ENCODE results near the gene AGBL3.

The AGBL3 gene

DNA sequence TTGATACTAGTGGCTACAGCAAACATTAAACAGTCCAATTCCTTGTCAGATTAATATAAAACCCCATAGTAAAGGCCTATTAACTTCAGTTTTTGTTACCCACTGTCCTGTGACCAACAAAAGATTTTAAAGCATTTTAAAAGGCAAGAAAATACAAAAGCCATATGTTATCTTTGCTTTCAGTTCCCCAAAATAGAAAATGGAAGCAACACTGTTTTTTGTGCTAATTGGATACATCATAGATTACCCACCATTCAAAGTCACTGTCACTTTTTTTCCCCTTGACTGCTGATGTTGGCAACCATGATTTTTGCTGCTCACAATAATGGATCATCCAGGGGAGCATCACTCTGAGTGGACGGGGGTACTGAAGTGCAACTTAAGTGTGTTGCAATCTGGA is 109.1 kb downstream of the AGBL3 start:
- H3K9me3 ChIP-seq (ENCODE audit: insufficient read depth, low read length) = no peaks in the 10 kb centered on the region
- DNase-seq (ENCODE audit: low read depth, low spot score) = no peak

DNA sequence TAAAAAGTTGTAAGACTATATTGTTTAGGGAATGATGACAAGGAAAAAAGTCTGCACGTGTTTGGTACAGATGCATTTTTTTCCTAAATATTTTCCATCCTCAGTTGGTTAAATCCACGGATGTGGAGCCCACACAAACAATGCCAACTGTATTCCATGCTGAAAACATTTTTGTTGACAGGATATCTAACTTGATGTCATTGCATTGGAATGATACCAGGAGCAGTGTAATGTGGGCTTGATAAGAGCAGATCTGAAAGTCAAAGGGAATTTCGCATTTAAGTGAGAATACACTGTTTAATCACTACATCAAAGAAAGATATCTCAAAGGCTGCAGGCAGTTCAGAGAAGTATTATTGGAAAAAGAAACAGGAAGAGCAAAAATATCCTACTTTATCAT is 112.1 kb downstream of the AGBL3 start:
- TF ChIP-seq SUZ12 (IDR thresholded peaks at IDR 0.05; ENCODE audit: extremely low read depth, insufficient read depth, insufficient read length) = no peak
- Histone ChIP-seq H3K4me3 (ENCODE audit: insufficient read length, low read depth) (no peak overlapping the region), H3K36me3 (ENCODE audit: insufficient read depth, insufficient read length, low read length) (no peaks in the 10 kb centered on the region), H3K9me3 (ENCODE audit: insufficient read depth, low read length) (no peaks in the 10 kb centered on the region), H3K27me3 (ENCODE audit: insufficient read depth, insufficient read length) (no peaks in the 10 kb centered on the region), H3K9ac (ENCODE audit: insufficient read length, low read depth) (no peak overlapping the region), H3K4me1 (ENCODE audit: insufficient read depth, insufficient read length) (no peaks in the 10 kb centered on the region)
- DNase-seq (ENCODE audit: low read depth, low spot score) = no peak

More for the DNA sequence above, 109.1 kb downstream of the AGBL3 start:
- H3K4me3 ChIP-seq (ENCODE audit: insufficient read length, low read depth) = no peak overlapping the region
- H3K27me3 ChIP-seq (ENCODE audit: insufficient read depth, insufficient read length) = no peaks in the 10 kb centered on the region
- no peaks in the 10 kb centered on the region for H3K36me3 ChIP-seq (ENCODE audit: insufficient read depth, insufficient read length, low read length)
- H3K9ac ChIP-seq (ENCODE audit: insufficient read length, low read depth) = no peak overlapping the region
- TF ChIP-seq SUZ12 (IDR thresholded peaks at IDR 0.05; ENCODE audit: extremely low read depth, insufficient read depth, insufficient read length) = no peak
- no peak for TF ChIP-seq YY1 (IDR thresholded peaks at IDR 0.05; ENCODE audit: insufficient read depth, insufficient read length)
- no peak for TF ChIP-seq ZNF274 (IDR thresholded peaks at IDR 0.05; ENCODE audit: low read depth, low read length)
- H3K4me1 ChIP-seq (ENCODE audit: insufficient read depth, insufficient read length) = no peaks in the 10 kb centered on the region

DNA sequence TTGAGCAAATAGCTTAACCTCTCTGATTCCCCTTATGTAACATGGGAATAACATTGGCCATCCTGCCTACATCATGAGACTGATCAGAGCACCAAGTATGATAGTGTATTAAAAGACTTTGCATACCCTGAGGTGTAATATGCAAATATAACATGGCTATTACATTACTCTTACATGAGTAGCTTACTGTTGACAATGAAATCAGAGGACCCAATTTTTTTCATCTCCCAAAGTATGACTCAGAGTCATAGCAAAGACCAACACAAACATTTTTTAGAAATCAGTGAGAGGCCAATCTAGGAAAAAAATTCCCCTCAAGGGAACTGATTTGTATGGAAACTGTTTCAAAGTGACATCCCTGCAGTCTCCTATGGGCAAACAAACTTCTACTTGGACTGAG is 114.5 kb downstream of the AGBL3 start:
- no peaks in the 10 kb centered on the region for H3K9me3 ChIP-seq (ENCODE audit: insufficient read depth, low read length)
- H3K9ac ChIP-seq (ENCODE audit: insufficient read length, low read depth) = no peak overlapping the region
- H3K27me3 ChIP-seq (ENCODE audit: insufficient read depth, insufficient read length) = no peaks in the 10 kb centered on the region
- H3K4me3 ChIP-seq (ENCODE audit: insufficient read length, low read depth) = no peak overlapping the region
- TF ChIP-seq SUZ12 (IDR thresholded peaks at IDR 0.05; ENCODE audit: extremely low read depth, insufficient read depth, insufficient read length) (no peak), ZNF274 (IDR thresholded peaks at IDR 0.05; ENCODE audit: low read depth, low read length) (no peak), YY1 (IDR thresholded peaks at IDR 0.05; ENCODE audit: insufficient read depth, insufficient read length) (no peak)
- no peaks in the 10 kb centered on the region for H3K36me3 ChIP-seq (ENCODE audit: insufficient read depth, insufficient read length, low read length)
- no peaks in the 10 kb centered on the region for H3K4me1 ChIP-seq (ENCODE audit: insufficient read depth, insufficient read length)
- no peak for DNase-seq (ENCODE audit: low read depth, low spot score)

DNA sequence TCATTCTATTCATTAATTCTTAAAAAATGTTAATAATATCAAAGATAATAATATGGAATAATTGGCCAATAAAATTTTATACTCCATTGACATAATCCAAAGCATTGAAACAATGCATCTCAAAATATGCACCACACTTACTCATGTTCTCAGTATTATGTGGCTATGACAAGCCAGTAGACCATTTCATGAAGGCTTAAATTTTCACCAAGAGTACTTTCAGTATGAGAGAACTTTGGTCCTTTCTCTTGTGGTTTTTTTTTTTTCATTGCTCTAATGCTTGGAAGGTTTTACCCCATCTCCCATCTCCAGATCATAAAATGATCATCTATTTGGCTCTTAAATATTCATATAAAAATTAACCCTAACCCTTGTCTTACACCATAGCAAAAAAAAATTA is 116.1 kb downstream of the AGBL3 start:
- no peak overlapping the region for H3K9ac ChIP-seq (ENCODE audit: insufficient read length, low read depth)
- H3K27me3 ChIP-seq (ENCODE audit: insufficient read depth, insufficient read length) = no peaks in the 10 kb centered on the region
- no peaks in the 10 kb centered on the region for H3K4me1 ChIP-seq (ENCODE audit: insufficient read depth, insufficient read length)
- no peak overlapping the region for H3K4me3 ChIP-seq (ENCODE audit: insufficient read length, low read depth)
- TF ChIP-seq YY1 (IDR thresholded peaks at IDR 0.05; ENCODE audit: insufficient read depth, insufficient read length) (no peak), ZNF274 (IDR thresholded peaks at IDR 0.05; ENCODE audit: low read depth, low read length) (no peak), SUZ12 (IDR thresholded peaks at IDR 0.05; ENCODE audit: extremely low read depth, insufficient read depth, insufficient read length) (no peak)
- no peak for DNase-seq (ENCODE audit: low read depth, low spot score)
- H3K36me3 ChIP-seq (ENCODE audit: insufficient read depth, insufficient read length, low read length) = no peaks in the 10 kb centered on the region
- H3K9me3 ChIP-seq (ENCODE audit: insufficient read depth, low read length) = no peaks in the 10 kb centered on the region

DNA sequence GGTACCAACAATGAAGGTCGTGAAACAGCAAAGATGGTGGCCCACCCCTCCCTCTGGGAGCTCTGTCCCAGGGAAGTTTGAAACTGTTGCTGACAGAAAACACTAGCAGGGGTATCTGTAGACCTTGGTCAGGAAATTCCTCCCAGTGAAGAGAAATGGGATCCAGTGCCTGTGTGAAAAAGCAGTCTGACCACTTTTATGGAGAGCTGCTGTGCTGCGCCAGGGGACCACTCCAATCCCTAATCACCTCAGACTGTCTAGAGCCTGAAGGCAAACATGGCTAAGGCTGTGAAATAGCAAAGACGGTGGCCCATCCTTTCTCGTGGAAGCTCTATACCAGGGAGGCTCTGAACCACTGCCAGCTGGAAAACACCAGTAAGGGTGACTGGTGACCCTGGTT is 123.3 kb downstream of the AGBL3 start:
- Histone ChIP-seq H3K9me3 (ENCODE audit: insufficient read depth, low read length) (no peaks in the 10 kb centered on the region), H3K4me3 (ENCODE audit: insufficient read length, low read depth) (no peak overlapping the region), H3K4me1 (ENCODE audit: insufficient read depth, insufficient read length) (no peaks in the 10 kb centered on the region), H3K9ac (ENCODE audit: insufficient read length, low read depth) (no peak overlapping the region), H3K27me3 (ENCODE audit: insufficient read depth, insufficient read length) (no peaks in the 10 kb centered on the region), H3K36me3 (ENCODE audit: insufficient read depth, insufficient read length, low read length) (no peaks in the 10 kb centered on the region)
- DNase-seq (ENCODE audit: low read depth, low spot score) = no peak
- TF ChIP-seq ZNF274 (IDR thresholded peaks at IDR 0.05; ENCODE audit: low read depth, low read length) = no peak
- TF ChIP-seq SUZ12 (IDR thresholded peaks at IDR 0.05; ENCODE audit: extremely low read depth, insufficient read depth, insufficient read length) = no peak
- no peak for TF ChIP-seq YY1 (IDR thresholded peaks at IDR 0.05; ENCODE audit: insufficient read depth, insufficient read length)

DNA sequence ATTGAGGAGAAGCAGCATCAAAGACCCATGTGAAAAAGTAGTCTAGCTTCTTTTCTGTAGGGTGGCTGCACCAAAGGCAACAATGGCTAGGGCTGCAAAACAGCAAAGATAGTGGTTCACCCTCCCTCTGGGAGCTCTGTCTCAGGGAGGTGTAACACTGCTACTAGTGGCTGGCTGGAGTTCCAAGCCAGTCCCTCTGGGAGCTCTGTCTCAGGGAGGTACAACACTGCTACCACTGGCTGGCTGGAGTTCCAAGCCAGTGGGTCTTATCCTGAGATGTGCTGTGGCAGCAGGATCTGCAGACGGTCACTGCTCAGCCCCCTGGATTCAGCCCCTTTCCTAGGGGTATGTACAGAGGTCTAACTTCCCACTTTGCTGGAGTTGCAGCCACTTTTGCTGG is 123.7 kb downstream of the AGBL3 start:
- Histone ChIP-seq H3K4me3 (ENCODE audit: insufficient read length, low read depth) (no peak overlapping the region), H3K36me3 (ENCODE audit: insufficient read depth, insufficient read length, low read length) (no peaks in the 10 kb centered on the region), H3K27me3 (ENCODE audit: insufficient read depth, insufficient read length) (no peaks in the 10 kb centered on the region), H3K9me3 (ENCODE audit: insufficient read depth, low read length) (no peaks in the 10 kb centered on the region), H3K4me1 (ENCODE audit: insufficient read depth, insufficient read length) (no peaks in the 10 kb centered on the region), H3K9ac (ENCODE audit: insufficient read length, low read depth) (no peak overlapping the region)
- TF ChIP-seq ZNF274 (IDR thresholded peaks at IDR 0.05; ENCODE audit: low read depth, low read length) (no peak), SUZ12 (IDR thresholded peaks at IDR 0.05; ENCODE audit: extremely low read depth, insufficient read depth, insufficient read length) (no peak), YY1 (IDR thresholded peaks at IDR 0.05; ENCODE audit: insufficient read depth, insufficient read length) (no peak)
- no peak for DNase-seq (ENCODE audit: low read depth, low spot score)

DNA sequence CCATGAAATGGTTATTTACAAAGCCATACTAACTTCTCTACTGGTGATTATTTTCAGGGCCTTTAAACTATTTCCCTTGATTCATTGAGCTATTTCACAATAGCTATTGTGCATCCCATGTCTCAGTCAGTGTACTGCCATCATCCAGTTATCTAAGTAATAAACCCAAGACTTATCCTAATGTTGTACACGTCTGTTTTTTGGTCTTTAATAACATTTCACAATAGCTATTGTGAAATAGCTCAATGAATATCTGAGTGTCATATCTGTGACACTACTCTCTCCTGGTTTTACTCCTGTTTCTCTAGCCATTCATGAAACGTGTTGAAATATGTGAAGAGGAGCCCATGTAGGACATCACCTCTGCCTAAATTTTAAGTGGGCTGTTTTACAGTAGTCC is 125.1 kb downstream of the AGBL3 start:
- no peaks in the 10 kb centered on the region for H3K4me1 ChIP-seq (ENCODE audit: insufficient read depth, insufficient read length)
- no peak overlapping the region for H3K4me3 ChIP-seq (ENCODE audit: insufficient read length, low read depth)
- no peak for DNase-seq (ENCODE audit: low read depth, low spot score)
- no peak overlapping the region for H3K9ac ChIP-seq (ENCODE audit: insufficient read length, low read depth)
- no peaks in the 10 kb centered on the region for H3K9me3 ChIP-seq (ENCODE audit: insufficient read depth, low read length)
- no peaks in the 10 kb centered on the region for H3K27me3 ChIP-seq (ENCODE audit: insufficient read depth, insufficient read length)
- TF ChIP-seq ZNF274 (IDR thresholded peaks at IDR 0.05; ENCODE audit: low read depth, low read length) (no peak), YY1 (IDR thresholded peaks at IDR 0.05; ENCODE audit: insufficient read depth, insufficient read length) (no peak), SUZ12 (IDR thresholded peaks at IDR 0.05; ENCODE audit: extremely low read depth, insufficient read depth, insufficient read length) (no peak)
- no peaks in the 10 kb centered on the region for H3K36me3 ChIP-seq (ENCODE audit: insufficient read depth, insufficient read length, low read length)

DNA sequence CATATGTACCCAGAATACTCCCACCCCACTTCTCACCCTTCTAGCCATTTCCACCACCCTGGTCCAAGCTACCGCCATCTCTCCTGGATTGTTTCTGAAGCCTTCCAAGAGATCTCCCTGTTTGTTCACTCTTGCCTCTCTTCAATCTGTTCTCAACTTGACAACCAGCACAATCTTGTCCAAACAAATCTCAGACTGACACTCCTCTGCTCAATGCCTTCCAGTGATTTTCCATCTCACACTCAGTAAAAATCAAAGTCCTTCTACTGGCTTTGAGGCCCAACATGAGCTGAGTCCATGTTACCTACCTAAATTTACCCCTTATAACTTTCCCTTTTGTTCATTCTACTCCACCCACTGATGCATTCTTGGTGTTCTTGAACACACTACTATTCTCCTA is 128.3 kb downstream of the AGBL3 start:
- DNase-seq (ENCODE audit: low read depth, low spot score) = no peak
- TF ChIP-seq ZNF274 (IDR thresholded peaks at IDR 0.05; ENCODE audit: low read depth, low read length) (no peak), SUZ12 (IDR thresholded peaks at IDR 0.05; ENCODE audit: extremely low read depth, insufficient read depth, insufficient read length) (no peak), YY1 (IDR thresholded peaks at IDR 0.05; ENCODE audit: insufficient read depth, insufficient read length) (no peak)
- H3K27me3 ChIP-seq (ENCODE audit: insufficient read depth, insufficient read length) = no peaks in the 10 kb centered on the region
- H3K9me3 ChIP-seq (ENCODE audit: insufficient read depth, low read length) = no peaks in the 10 kb centered on the region
- no peaks in the 10 kb centered on the region for H3K36me3 ChIP-seq (ENCODE audit: insufficient read depth, insufficient read length, low read length)
- H3K4me3 ChIP-seq (ENCODE audit: insufficient read length, low read depth) = no peak overlapping the region
- no peak overlapping the region for H3K9ac ChIP-seq (ENCODE audit: insufficient read length, low read depth)
- H3K4me1 ChIP-seq (ENCODE audit: insufficient read depth, insufficient read length) = no peaks in the 10 kb centered on the region
